ENCODE results near the gene SART1.

GRCh38 chr11:65973439-65974110 lies 12.0 kb downstream of the SART1 start:
- TF ChIP-seq POLR2AphosphoS5 (IDR thresholded peaks at IDR 0.05; ENCODE audit: low read depth, low read length) (no peak), TAF1 (IDR thresholded peaks at IDR 0.05; ENCODE audit: borderline replicate concordance, insufficient read depth, low read length) (no peak)

All from PFSK-1 (cell line).